ENCODE results near the gene CRISPLD2.

- TF ChIP-seq, protein P1, sequence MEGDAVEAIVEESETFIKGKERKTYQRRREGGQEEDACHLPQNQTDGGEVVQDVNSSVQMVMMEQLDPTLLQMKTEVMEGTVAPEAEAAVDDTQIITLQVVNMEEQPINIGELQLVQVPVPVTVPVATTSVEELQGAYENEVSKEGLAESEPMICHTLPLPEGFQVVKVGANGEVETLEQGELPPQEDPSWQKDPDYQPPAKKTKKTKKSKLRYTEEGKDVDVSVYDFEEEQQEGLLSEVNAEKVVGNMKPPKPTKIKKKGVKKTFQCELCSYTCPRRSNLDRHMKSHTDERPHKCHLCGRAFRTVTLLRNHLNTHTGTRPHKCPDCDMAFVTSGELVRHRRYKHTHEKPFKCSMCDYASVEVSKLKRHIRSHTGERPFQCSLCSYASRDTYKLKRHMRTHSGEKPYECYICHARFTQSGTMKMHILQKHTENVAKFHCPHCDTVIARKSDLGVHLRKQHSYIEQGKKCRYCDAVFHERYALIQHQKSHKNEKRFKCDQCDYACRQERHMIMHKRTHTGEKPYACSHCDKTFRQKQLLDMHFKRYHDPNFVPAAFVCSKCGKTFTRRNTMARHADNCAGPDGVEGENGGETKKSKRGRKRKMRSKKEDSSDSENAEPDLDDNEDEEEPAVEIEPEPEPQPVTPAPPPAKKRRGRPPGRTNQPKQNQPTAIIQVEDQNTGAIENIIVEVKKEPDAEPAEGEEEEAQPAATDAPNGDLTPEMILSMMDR (IDR thresholded peaks at IDR 0.05; ENCODE audit: low read length): no peak
- no peak for TF ChIP-seq EZH2 (optimal IDR thresholded peaks at IDR 0.05; ENCODE audit: low read depth, low read length)
Observed at GRCh38 chr16:84851192-84852127, 31.7 kb downstream of the CRISPLD2 start.
